ENCODE results near the gene JARID2.

DNA sequence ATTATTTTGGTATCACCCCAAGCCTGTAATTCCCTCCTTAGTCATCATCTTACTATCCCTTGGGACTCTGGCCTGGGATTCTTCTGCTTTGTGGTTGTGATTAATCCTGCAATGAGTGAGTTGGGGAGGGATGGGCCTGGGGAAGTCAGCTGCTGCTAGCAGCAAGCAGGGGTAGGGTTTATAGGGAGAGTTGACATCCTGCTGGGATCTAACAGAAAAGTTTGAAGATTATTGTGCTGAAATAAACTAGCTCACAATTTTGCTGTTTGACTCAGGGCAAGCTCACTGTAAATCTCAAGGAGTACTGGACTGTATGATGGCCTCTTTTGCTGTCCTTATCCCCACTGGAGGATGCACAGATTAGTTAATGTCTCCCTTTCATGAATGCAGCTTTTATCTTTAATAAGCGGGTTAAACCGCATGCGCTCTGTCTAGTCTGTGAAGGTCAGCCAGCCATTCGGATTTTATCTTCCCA, 83.4 kb downstream of the JARID2 start:
- TF ChIP-seq, protein P1, sequence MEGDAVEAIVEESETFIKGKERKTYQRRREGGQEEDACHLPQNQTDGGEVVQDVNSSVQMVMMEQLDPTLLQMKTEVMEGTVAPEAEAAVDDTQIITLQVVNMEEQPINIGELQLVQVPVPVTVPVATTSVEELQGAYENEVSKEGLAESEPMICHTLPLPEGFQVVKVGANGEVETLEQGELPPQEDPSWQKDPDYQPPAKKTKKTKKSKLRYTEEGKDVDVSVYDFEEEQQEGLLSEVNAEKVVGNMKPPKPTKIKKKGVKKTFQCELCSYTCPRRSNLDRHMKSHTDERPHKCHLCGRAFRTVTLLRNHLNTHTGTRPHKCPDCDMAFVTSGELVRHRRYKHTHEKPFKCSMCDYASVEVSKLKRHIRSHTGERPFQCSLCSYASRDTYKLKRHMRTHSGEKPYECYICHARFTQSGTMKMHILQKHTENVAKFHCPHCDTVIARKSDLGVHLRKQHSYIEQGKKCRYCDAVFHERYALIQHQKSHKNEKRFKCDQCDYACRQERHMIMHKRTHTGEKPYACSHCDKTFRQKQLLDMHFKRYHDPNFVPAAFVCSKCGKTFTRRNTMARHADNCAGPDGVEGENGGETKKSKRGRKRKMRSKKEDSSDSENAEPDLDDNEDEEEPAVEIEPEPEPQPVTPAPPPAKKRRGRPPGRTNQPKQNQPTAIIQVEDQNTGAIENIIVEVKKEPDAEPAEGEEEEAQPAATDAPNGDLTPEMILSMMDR (IDR thresholded peaks at IDR 0.05; ENCODE audit: low read length): no peak
- no peak for TF ChIP-seq EZH2 (IDR thresholded peaks at IDR 0.05; ENCODE audit: borderline replicate concordance, low read length)

All from OCI-LY1 (cell line).